Right forelimb (tissue), 1 donor: ENCODE results near the gene SLC9A3.

Source experiments
- DNase-seq: peaks from one replicate; pipeline ENCODE4 v3.0.0-alpha.2; 2018

SLC9A3 gene

DNA sequence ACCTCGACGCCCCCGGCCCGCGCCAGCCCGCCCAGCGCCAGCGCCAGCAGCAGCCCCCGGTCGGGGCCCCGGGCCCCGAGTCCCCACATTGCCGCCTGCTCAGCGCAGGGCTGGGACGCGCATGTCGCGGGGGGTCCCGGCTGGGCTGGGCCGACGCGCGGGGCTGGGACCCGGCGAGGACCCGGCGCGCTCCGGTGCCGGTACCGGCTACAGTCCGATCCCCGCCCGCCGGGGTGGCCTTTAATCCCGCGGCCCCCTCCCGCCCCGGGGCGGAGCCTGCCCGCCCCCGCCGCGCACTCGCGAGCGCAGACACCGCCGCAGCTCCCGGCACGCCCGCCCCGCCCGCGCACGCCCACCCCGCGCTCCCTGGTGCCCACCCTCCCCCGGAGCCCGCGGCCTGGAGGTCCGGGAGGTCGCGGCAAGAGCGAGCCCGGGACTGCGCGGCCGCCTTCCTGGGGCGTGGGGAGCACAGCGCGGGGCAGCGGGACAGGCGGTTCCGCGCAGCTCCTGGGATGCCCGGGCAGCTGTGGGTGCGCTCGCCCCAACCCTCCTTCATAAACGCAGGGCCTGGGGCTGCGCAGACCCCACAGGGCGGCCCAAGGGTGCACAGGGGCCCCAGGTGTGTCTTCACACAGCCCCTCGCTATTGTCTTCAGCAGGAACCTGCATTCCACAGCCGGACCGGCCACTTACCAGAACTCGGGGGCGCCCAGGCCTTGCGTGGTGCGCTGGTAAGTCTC is at the start of gene SLC9A3:
Gene SLC9A3, minus strand, starts transcription at position 216 of the 739 bp plus-strand sequence.
- no peak for DNase-seq

DNA sequence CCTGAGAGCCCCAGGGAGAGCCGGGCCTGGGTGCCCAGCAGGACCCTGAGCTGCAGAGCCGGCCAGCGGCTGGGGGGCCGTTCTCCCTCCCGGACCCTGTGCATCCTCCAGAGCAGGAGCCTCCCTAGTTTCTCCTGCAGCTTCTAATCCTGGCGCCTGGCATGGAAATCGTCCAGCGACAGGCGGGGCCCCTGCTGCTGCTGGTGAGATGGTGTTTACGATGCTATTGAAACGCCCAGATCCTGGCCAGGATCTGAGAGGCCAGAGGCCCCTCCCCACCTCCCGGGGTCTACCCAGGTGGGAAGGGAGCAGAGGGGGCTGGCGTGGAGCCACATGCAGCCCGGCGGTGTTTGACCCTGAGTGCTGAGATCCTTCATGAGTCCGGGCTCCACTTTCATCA is 49.7 kb upstream of the SLC9A3 start:
- peak; percentile 29 for DNase-seq

GRCh38 chr5:573206-573605 is 49.0 kb upstream of the SLC9A3 start:
- DNase-seq: no peak

- DNase-seq: peak; percentile 29
Observed at GRCh38 chr5:572398-573019, 48.3 kb upstream of the SLC9A3 start.

DNA sequence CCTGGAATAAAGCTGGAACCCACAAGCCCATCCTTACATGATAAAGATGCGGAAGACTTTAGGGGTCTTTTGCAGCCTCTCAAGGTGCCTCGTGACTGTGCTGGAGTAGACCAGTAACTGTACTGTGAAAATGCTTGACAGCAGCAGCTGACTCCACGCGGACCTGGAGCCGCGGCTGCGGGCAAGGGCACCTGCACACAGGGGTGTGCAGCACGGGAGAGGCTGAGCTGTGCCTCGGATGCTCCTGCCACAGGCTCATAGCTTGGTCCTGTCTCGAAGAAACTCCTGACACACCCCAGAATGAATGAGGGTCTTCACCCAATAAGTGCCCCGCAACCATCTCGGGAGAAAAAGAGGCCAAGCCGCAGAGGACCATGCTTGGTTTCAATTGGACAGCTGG is 47.5 kb upstream of the SLC9A3 start:
- DNase-seq: peak; percentile 26

DNA sequence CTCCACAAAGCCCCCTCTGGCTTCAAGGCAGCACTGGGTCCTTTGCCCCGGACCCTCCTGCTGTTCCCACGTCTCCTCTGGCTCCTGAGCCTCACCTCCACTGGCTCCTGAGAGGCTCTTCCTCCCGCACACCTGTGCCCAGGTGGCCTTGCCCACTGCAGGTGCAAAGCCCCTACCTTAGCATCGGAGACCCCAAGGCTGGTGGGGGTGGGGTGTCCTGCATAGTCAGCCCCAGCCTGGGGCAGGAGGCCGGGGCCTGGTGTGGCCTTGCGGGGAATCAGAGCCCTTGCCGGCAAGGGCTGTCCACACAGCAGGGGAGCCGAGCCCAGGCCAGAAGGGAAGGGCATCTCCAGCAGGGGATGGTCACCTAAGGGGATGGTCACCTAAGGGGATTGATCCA is 46.6 kb upstream of the SLC9A3 start:
- peak; percentile 23 for DNase-seq

GRCh38 chr5:570446-570845 is 46.2 kb upstream of the SLC9A3 start:
- peak; percentile 6 for DNase-seq

DNA sequence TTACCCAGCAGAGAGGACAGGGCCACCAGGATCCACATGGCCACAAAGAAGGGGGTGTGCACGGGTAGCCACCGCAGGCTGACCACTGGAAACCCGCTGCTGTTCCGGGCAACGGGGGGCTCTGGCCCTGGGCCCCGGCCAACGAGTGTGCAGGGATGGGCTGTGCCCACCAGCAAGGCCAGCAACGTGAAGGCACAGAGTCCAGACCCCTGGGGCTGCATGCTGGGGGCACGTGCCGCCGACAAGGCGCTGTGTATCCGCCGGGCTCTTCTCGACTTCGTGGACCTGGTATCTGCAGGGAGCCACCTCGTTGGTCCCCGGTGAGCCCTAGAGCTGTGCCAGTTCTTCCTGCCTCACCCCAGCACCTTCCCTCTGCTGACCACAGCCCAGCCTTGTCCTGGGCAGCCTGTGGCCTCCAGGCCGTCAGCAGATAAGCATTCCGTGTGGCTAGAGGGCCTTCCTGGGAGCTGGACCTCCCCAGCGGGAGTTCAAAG is 45.7 kb upstream of the SLC9A3 start:
- peak; percentile 39 for DNase-seq

- peak; percentile 11 for DNase-seq
Observed at GRCh38 chr5:569358-569867, 45.2 kb upstream of the SLC9A3 start.

- peak; percentile 6 for DNase-seq
Observed at GRCh38 chr5:568809-569208, 44.6 kb upstream of the SLC9A3 start.

GRCh38 chr5:568061-568781 is 44.0 kb upstream of the SLC9A3 start:
- peak; percentile 30 for DNase-seq

DNA sequence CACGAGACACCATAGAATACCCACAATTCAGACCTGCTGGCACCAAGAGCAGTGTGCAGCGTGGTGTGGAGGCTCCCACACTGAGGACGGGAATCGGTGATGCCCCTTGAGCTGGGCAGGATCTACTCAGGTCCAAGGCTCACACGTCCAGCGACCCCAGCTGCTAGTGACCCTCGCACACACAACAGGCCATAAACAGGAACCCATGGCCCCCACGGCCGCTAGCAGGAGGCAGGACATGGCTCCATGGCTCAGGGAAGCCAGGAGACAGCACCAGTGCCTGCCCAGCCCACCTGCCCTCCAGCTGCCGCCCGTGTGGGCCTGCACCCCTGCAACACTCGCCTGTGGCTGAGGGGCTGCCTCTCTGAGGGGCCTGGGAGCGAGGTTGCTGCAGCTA is 43.4 kb upstream of the SLC9A3 start:
- DNase-seq: peak; percentile 26

- no peak for DNase-seq
Observed at GRCh38 chr5:566636-567309, 42.5 kb upstream of the SLC9A3 start.

GRCh38 chr5:565782-566440 is 41.7 kb upstream of the SLC9A3 start:
- DNase-seq: peak; percentile 27

- peak; percentile 37 for DNase-seq
Observed at GRCh38 chr5:561408-561807, 37.2 kb upstream of the SLC9A3 start.

DNA sequence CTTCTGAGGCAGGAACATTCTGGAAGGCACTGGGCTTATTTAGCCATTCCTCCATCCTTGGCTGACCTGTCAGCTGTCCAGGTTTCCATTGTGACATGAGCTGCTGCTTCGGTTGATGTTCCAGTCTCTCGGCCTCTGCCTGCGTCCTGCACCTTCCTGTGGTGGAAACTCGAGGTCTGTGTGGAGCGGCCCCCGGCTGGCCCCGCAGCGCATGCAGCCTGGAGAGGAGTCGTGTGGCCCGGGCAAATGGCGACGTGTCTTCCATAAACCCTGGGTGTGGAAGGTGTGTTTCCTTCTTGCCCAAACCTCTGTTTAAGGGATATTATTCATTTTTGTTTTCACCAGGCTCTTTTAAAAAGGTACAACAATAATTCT is 36.5 kb upstream of the SLC9A3 start:
- peak; percentile 30 for DNase-seq

DNA sequence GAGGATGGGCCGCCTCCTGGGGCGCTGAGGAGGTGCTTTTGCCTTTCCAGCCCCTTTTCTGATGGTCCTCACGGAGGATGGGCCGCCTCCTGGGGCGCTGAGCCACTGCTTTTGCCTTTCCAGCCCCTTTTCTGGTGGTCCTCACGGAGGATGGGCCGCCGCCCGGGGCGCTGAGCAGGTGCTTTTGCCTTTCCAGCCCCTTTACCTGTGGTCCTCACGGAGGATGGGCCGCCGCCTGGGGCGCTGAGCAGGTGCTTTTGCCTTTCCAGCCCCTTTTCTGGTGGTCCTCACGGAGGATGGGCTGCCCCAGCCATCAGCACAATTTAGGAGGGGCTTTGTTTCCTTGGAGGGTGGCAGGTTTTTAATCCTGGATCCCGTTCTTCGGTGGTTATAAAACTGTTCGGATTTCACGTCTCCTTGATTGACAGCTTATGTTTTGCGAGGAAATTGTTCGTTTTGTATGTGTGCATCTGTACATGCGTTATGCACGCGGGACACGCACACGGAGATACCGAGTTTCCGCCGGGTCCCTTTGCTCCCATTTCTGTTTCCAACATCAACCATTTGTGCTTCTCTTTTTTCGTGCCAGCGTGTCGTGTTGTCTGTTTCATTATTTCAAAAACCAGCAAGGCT is 34.7 kb upstream of the SLC9A3 start:
- peak; percentile 5 for DNase-seq

DNA sequence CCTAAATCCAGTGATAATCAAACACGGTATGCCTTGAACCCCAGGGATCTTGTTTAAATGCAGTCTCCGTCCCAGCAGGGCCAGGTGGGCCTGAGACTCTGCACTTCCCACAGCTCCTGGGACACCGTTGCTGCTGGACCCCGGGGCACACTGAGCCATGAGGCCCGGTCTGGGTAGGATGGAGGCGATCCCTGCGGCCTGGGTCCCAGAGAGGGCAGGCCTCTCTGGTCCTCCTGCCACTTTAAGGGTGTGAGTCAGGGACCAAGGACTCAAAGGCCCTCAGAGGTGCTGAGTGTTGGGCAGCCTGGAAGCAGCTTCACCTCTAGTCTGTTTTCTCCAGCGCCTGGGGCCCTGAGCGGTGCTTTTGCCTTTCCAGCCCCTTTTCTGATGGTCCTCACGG is 34.1 kb upstream of the SLC9A3 start:
- no peak for DNase-seq

- DNase-seq: peak; percentile 16
Observed at GRCh38 chr5:557917-558316, 33.7 kb upstream of the SLC9A3 start.

DNA sequence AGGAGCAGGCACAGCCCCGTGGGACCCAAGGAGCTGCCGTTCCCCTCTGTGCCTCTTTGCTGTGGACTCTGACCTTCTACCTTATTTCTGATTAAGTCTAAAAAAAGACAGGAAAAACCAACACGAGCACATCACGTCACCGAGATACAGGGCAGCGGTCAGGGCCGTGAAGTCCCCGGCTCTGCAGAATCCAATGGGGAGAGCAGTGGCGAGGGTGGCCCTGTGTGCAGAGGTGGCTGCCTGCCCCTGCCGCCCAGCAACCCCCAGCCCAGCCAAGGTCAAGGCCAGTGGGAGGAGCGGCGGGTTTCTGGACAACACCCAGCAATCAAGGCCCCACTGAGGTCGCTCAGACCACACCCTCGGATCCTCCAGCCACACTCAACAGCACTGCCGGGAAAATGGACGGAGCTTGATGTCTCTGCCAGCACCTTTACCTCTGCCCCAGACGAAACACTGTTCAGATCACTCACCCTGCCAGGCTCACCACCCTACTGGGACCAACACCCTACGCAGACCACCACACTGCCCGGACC is 32.7 kb upstream of the SLC9A3 start:
- peak; percentile 33 for DNase-seq

GRCh38 chr5:555058-555623 is 30.9 kb upstream of the SLC9A3 start:
- DNase-seq: peak; percentile 30
